HEK293 (cell line): ENCODE data around the gene CD2.

Source experiments
- CTCF ChIA-PET: fragments of 350-600 bp; formaldehyde crosslinking; extraction: SDS; loops from one replicate; lab custom pipeline; 2021; ENCODE audit warnings: antibody characterized with exemption; lab: Yijun Ruan, JAX
- POLR2A ChIA-PET: fragments of 300-600 bp; formaldehyde crosslinking; extraction: SDS; loops from one replicate; lab custom pipeline; 2020; ENCODE audit warnings: antibody characterized with exemption, inconsistent platforms; lab: Yijun Ruan, JAX
- H3K27ac ChIP-seq: fragments of 200-500 bp; sonication (Bioruptor generic); 2 replicates; pipeline ENCODE4 v1.5.1; 2014; ENCODE audit warnings: low read depth, low read length, control low read depth, inconsistent platforms; ENCODE audit errors: extremely low read depth
- H3K36me3 ChIP-seq, 2 experiments: fragments of 200-500 bp in 1 of 2; sonication (Bioruptor generic) in 1 of 2; 1 replicate in 1 of 2; 2 replicates in 1 of 2; pipeline ENCODE4 v1.5.1; 2014 to 2017; ENCODE audit warnings: inconsistent platforms in 2 of 2, low read length in 2 of 2; ENCODE audit not compliant: control insufficient read depth in 2 of 2, insufficient read depth in 1 of 2
- H3K4me1 ChIP-seq: fragments of 200-500 bp; sonication (Bioruptor generic); 2 replicates; pipeline ENCODE4 v1.5.1; 2014; ENCODE audit warnings: mild to moderate bottlenecking, low read length, inconsistent platforms; ENCODE audit not compliant: control insufficient read depth, insufficient read depth
- H3K4me3 ChIP-seq: 2 replicates; pipeline ENCODE4 v1.5.1; 2011; ENCODE audit warnings: low read depth, mild to moderate bottlenecking, control low read depth, low read length, moderate library complexity
- H3K9me3 ChIP-seq: fragments of 200-500 bp; sonication (Bioruptor generic); 2 replicates; pipeline ENCODE4 v1.5.1; 2014; ENCODE audit warnings: low read depth, low read length, inconsistent platforms; ENCODE audit not compliant: control insufficient read depth, insufficient read depth
- AEBP2 ChIP-seq: fragments of 450-650 bp; formaldehyde crosslinking; IDR thresholded peaks from 2 replicates; pipeline ENCODE4 v1.5.1; 2016; ENCODE audit warnings: missing biosample characterization, missing genetic modification characterization, borderline replicate concordance
- ATF2 ChIP-seq: fragments of 450-650 bp; formaldehyde crosslinking; IDR thresholded peaks from 2 replicates; pipeline ENCODE4 v1.5.1; 2016; ENCODE audit warnings: missing biosample characterization, missing genetic modification characterization, low read depth
- HOXC10 ChIP-seq: sonication (generic); formaldehyde crosslinking; IDR thresholded peaks from 2 replicates; pipeline ENCODE4 v1.8.1; 2023; ENCODE audit warnings: mild to moderate bottlenecking, missing genetic modification reagents
- MZF1 ChIP-seq: fragments of 450-650 bp; formaldehyde crosslinking; IDR thresholded peaks from 2 replicates; pipeline ENCODE4 v1.5.1; 2017; ENCODE audit warnings: missing biosample characterization, missing genetic modification characterization, borderline replicate concordance
- SCRT1 ChIP-seq: fragments of 450-650 bp; formaldehyde crosslinking; IDR thresholded peaks from 2 replicates; pipeline ENCODE4 v1.5.1; 2016; ENCODE audit warnings: missing biosample characterization, missing genetic modification characterization, borderline replicate concordance
- SP2 ChIP-seq: fragments of 450-650 bp; formaldehyde crosslinking; IDR thresholded peaks from 2 replicates; pipeline ENCODE4 v1.5.1; 2016; ENCODE audit warnings: missing biosample characterization, missing genetic modification characterization
- ZBTB48 ChIP-seq: fragments of 450-650 bp; formaldehyde crosslinking; IDR thresholded peaks from 2 replicates; pipeline ENCODE4 v1.5.1; 2016; ENCODE audit warnings: missing biosample characterization, missing genetic modification characterization
- ZFP41 ChIP-seq: fragments of 450-650 bp; formaldehyde crosslinking; IDR thresholded peaks from 2 replicates; pipeline ENCODE4 v1.5.1; 2016; ENCODE audit warnings: missing biosample characterization, missing genetic modification characterization, borderline replicate concordance
- ZNF114 ChIP-seq: fragments of 450-650 bp; formaldehyde crosslinking; IDR thresholded peaks from 2 replicates; pipeline ENCODE4 v1.5.0; 2017; ENCODE audit warnings: missing biosample characterization, missing genetic modification characterization
- ZNF121 ChIP-seq: fragments of 450-650 bp; formaldehyde crosslinking; IDR thresholded peaks from 2 replicates; pipeline ENCODE4 v1.5.1; 2016; ENCODE audit warnings: missing biosample characterization, missing genetic modification characterization
- ZNF133 ChIP-seq: fragments of 450-650 bp; formaldehyde crosslinking; IDR thresholded peaks from 2 replicates; pipeline ENCODE4 v1.5.1; 2016; ENCODE audit warnings: missing biosample characterization, missing genetic modification characterization
- ZNF16 ChIP-seq: fragments of 450-650 bp; formaldehyde crosslinking; IDR thresholded peaks from 2 replicates; pipeline ENCODE4 v1.5.1; 2016; ENCODE audit warnings: low read depth, missing biosample characterization, missing genetic modification characterization
- ZNF280C ChIP-seq: fragments of 450-650 bp; formaldehyde crosslinking; IDR thresholded peaks from 2 replicates; pipeline ENCODE4 v1.5.1; 2016; ENCODE audit warnings: missing biosample characterization, missing genetic modification characterization
- ZNF48 ChIP-seq: fragments of 450-650 bp; formaldehyde crosslinking; IDR thresholded peaks from 2 replicates; pipeline ENCODE4 v1.5.1; 2016; ENCODE audit warnings: missing biosample characterization, missing genetic modification characterization
- ZNF639 ChIP-seq: fragments of 450-650 bp; formaldehyde crosslinking; IDR thresholded peaks from 2 replicates; pipeline ENCODE4 v1.5.1; 2016; ENCODE audit warnings: missing biosample characterization, missing genetic modification characterization
- ZNF664 ChIP-seq: fragments of 450-650 bp; formaldehyde crosslinking; IDR thresholded peaks from 2 replicates; pipeline ENCODE4 v1.5.1; 2016; ENCODE audit warnings: missing biosample characterization, missing genetic modification characterization

Gene CD2

GRCh38 chr1:116763116-116763786 is 9.0 kb downstream of the CD2 start:
- H3K4me3 ChIP-seq, result no peak overlapping the region
- POLR2A ChIA-PET, result interaction anchor here (0.6 kb wide), 1 partner anchor 95 kb away, joined by 4 read pairs; the partner anchor contains the start of gene IGSF3
- H3K27ac ChIP-seq, result no peak overlapping the region
- H3K4me1 ChIP-seq, result no peaks in the 10 kb centered on the region
- CTCF ChIA-PET, result interaction anchor here (0.7 to 2.9 kb wide), 6 partner anchors 8 to 522 kb away, joined by 3 to 16 read pairs (median 6); partner anchors contain the start of gene CD2
- no peaks in the 10 kb centered on the region for H3K9me3 ChIP-seq
- TF ChIP-seq ZNF280C (no peak), SP2 (no peak), ZNF664 (tag by site-specific recombination) (no peak), MZF1 (tag by site-specific recombination) (no peak), ZNF114 (tag by site-specific recombination) (no peak), ZNF16 (tag by site-specific recombination) (no peak)
- no peaks in the 10 kb centered on the region for H3K36me3 ChIP-seq

- no peaks in the 10 kb centered on the region for H3K4me1 ChIP-seq
- no peak for TF ChIP-seq ZNF133 (tag by site-specific recombination)
- TF ChIP-seq ZNF48 (tag by site-specific recombination), result no peak
- no peak for TF ChIP-seq ATF2 (tag by site-specific recombination)
- no peak for TF ChIP-seq ZBTB48 (tag by site-specific recombination)
- no peak for TF ChIP-seq ZNF639
- no peak for TF ChIP-seq ZFP41 (tag by site-specific recombination)
- TF ChIP-seq ZNF121 (tag by site-specific recombination), result no peak
- TF ChIP-seq SCRT1 (tag by site-specific recombination), result no peak
- no peak for TF ChIP-seq HOXC10 (CRISPR knock-in tag)
- TF ChIP-seq AEBP2 (tag by site-specific recombination), result no peak
- TF ChIP-seq, all 188 proteins: peak for 0
- ChIA-PET CTCF (interaction anchor here (0.6 to 2.9 kb wide), 21 partner anchors 9 to 521 kb away, joined by 3 to 16 read pairs (median 4); partner anchors contain the start of gene CD2), POLR2A (no interaction called here)
- H3K4me3 ChIP-seq, result no peak overlapping the region
- no peaks in the 10 kb centered on the region for H3K9me3 ChIP-seq
- no peak overlapping the region for H3K27ac ChIP-seq
- H3K36me3 ChIP-seq, result no peaks in the 10 kb centered on the region
Measured at GRCh38 chr1:116763787-116764465, 9.7 kb downstream of the CD2 start.
